ENCODE measurements around the gene ZRANB1.
"Not testable (repeated sequence)": the region's sequence is repeated elsewhere in the genome, so short reads cannot be mapped to it uniquely, and the experiment has no call there.

The ZRANB1 gene

GRCh38 chr10:124967255-124967654 is 25.3 kb downstream of the ZRANB1 start:
- DNase-seq: no peak

- no peak for DNase-seq
These were observed 29.4 kb downstream of the ZRANB1 start for GRCh38 chr10:124971276-124971675.

DNA sequence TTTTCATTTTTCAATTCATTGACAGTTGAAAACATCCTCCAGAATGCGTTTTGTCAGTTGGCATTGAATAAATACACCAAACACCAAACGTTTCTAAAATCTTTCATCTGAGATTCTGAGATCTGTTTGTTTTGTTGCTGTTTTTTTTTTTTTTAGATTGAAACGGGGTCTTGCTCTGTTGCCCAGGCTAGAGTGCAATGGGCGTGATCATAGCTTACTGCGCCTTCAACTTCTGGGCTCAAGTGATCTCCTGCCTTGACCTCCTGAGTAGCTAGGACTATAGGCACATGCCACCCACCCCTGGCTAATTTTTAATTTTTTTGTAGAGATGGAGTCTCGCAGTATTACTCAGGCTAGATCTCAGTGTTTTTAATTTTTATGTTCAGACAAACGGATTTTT is 30.7 kb downstream of the ZRANB1 start:
- no peak for DNase-seq

DNA sequence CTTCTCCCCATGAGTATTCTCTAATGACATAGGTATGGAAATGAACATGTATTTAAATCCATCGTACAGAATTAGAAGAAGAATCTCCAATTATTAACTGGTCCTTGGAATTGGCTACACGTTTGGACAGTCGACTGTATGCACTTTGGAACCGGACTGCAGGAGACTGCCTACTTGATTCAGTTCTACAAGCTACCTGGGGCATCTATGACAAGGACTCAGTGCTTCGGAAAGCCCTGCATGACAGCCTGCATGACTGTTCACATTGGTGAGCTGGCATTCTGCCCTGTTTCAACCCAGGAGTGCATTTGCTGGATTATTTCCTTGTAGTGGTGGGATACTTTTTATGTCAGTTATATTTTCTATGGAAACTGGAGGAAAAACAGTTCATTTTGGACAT is 32.2 kb downstream of the ZRANB1 start:
- no peak for DNase-seq

DNA sequence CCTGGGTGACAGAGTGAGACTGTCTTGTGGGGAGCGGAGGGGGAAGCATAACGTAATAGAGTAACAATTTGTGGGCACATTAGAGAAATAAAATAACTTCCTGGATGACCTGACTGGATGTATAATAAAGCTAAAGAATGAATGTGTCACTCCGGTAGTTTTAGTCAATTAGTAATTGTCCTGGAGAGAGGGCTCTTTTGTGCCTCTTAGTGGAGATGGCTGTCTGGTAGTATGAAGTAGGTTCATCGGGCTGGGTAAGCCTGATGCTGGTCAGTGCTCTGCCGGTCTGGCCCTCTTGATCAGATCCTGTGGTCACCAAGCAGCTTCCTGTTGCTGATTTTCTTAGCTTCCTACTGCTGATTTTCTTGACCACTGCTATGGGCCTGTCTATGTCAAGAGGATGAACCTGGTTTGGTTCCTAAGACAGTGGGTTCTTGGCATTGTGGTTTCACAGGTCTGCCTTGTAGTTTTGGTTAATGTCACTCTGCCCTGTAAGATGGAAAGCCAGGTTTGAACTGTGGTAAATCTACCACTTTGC is 34.1 kb downstream of the ZRANB1 start:
- DNase-seq: no peak

DNA sequence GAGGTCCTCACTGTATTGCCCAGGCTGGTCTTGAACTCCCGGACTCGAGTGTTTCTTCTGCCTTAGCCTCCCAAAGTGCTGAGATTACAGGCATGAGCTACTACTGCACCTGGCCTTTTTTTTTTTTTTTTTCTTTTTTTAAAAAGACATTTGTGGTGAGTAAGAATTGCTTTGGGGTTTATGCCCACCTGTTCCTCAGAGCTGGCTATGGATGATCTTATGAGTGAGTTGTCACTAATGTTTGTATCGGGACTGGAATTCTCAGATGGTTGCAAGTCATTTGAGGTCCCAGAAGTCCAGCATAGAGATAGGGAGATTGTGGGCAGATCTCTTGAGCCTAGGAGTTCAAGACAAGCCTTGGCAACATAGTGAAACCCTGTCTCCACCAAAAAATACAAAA is 35.2 kb downstream of the ZRANB1 start:
- no peak for DNase-seq

- no peak for DNase-seq
These were observed 35.9 kb downstream of the ZRANB1 start for GRCh38 chr10:124977648-124978375.

GRCh38 chr10:124978376-124978725 is 36.4 kb downstream of the ZRANB1 start:
- DNase-seq: no peak

GRCh38 chr10:124983321-124983720 is 41.4 kb downstream of the ZRANB1 start:
- DNase-seq: no peak

- no peak for DNase-seq
These were observed 42.5 kb downstream of the ZRANB1 start for GRCh38 chr10:124984376-124984775.

DNA sequence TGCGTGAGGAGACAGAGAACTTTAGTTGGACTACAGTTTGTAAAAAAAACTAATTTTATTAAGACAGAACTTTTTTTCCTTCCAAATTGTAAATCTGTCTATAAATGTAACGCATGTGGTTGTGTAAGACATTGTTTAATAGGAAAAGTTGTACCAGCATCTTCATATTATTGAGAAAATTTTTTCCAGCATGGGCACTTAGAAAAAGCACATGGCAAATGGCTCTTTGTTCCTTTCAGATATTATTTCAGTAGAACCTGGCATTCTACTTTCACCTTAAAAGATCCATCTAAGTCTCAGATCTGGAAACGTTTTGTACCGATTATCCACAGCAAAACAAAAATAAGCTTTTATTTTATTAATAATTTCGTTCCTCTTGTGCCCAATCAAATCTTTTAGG is 43.2 kb downstream of the ZRANB1 start:
- no peak for DNase-seq

DNA sequence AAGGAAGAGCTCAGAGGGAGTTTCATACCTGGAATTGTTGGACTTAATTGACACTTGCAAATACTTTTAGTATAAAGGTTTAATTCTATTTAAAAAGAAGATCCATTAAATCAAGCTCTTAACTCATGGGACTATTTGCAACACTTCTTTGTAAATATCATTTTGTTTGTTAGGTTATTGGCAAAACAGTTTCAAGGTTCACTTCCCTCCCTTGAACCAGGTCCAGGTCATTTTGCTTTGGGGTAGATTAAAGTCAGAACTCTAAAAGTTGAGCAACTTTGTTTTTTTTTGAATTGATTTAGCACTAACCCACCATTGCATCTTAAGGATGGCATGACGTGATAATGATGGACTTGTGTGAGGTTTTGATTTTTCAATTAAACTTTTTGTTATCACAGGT is 45.9 kb downstream of the ZRANB1 start:
- no peak for DNase-seq

- not testable (repeated sequence) for DNase-seq
These were observed 46.8 kb downstream of the ZRANB1 start for GRCh38 chr10:124988753-124989152.

GRCh38 chr10:124989526-124989925 is 47.6 kb downstream of the ZRANB1 start:
- DNase-seq: no peak

DNA sequence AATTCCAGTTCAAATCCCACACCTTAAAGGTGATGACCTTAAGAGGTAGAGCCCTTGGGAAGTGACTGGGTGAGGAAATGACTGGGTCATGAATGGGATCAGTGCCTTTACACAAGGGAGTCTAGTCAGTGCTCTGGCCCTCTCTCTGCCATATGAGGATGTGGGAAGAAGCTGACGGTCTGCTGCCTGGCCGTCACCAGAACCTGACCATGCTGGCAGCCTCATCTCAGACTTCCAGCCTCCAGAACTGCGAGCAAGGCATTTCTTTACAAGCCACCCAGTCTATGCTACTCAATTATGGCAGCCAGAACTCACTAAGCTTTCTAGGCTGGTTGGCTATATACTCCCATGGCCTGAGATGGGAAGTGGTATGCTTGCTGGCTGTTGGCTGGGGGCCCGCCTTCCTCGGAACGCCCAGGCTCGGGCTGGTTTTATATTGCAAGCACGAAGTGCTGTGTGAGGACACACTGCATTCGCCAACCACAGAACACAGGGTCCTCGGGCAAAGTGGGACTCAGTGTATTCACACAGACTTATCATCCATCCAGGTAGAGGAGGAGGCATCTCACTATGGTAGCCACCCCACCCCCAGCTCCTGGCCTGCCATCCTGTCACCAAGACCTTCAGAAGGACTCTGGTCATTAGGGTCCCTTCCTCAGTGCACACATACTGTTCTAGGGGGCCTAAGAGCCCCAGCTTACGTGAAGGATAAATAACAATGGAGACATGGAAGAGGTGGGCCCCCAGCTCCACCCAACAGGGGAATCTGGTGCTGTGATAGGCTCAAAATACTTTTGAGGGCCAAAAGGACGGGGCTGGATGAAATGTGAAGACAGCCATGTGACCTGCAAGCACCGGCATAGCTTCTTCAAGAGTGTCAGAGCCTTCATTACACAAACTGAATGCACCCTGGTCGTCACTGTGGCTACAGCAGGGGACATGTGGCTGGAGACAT is 49.0 kb downstream of the ZRANB1 start:
- no peak for DNase-seq

DNA sequence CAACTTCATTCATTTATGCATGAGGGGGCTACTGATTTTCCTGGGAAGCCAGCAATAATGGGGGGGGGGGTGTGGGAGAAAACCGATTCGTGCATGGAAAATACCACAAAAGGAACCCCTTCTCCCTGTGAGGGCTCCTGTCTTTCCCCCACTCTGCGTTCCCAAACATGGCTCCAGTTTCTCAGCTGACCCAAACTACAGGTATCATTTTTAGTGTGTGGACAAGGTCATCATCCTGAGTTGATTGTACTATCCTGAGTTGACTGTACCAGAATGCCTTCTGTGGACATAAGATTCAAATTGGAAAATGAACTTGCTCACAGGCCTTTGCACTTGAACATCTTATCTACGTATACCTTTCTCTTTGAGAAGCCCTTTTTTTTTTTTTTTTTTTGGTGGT is 49.9 kb downstream of the ZRANB1 start:
- no peak for DNase-seq

GRCh38 chr10:124992462-124993344 is 50.8 kb downstream of the ZRANB1 start:
- DNase-seq: peak; percentile 7

GRCh38 chr10:124993345-124993708 is 51.4 kb downstream of the ZRANB1 start:
- DNase-seq: no peak

- no peak for DNase-seq
These were observed 52.0 kb downstream of the ZRANB1 start for GRCh38 chr10:124993736-124994451.

DNA sequence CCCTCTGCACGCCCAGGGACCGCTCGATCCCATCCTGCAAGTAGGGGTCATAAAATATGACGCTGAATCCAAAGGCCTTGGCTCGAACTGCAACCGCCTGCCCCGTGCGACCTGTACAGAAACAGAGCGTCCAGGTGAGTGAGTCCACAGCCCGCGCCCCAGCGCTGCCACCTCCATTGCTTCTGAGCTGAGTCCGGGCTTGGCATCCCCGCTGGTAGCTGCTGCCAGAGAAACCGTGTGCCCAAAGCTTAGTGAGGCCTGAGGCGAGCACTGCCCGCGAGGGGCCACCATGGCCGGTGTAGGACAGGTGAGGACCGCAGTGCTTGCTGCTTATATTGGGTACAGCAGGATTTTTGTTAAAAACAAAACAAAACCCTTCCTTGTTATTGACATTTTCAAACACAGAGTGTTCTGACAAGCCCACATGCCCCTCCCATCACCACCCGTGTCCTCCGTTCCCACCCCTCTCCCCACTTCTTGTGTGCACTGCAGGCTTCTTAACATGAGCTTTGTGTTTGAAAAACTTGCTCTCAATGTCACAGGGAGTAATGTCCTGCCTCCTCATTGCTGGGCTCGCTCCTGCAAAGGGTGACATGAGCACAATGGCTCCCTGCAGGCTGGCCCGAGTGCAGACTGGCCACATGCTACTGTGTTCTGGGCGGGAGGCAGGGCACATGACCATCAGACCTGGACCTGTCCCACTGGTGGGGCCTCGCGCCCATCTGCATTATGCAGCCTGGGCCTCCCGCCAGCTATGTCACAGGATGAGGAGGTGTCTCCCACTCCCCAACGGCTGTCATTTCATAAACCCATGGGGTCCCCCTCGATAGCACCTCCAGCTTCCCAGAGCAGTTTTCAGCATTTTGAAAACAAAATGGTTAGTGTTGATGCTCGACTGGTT is 52.9 kb downstream of the ZRANB1 start:
- no peak for DNase-seq

DNA sequence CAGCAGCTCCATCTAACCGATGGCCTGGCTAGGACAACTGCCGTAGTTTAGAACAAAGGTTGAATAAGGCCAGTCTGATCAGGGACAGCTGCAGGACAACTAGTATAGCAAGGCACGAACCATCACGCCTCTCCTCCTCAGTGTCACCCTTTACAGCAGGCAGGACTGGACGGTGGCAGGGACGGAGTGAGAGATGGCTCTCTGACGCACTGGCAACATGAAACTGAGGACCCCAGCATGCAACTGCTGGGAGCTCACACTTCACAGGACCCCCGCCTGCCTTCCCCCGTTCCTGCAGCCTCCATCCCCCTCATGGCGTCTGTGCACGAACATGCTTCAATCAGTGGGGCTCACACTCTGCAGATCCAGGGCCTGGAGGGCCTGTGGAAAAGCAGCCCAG is 53.7 kb downstream of the ZRANB1 start:
- DNase-seq: no peak

All from T1000 (cell line).